Measurements from ENCODE around the gene RNU6-1. TPM values are rescaled to one million over a fixed set of nuclear protein-coding genes. Genes with fewer than 3 reads are reported as not detected.

Gene RNU6-1
- polyA plus RNA-seq, 1 of the 3 experiments (the other 2 are of a cell fraction), result not detected

- Histone ChIP-seq H2AFZ (ENCODE audit: low read depth) (no peak overlapping the region), H3K27me3 (ENCODE audit: insufficient read depth) (no peaks in the 10 kb centered on the region), H3K9me3 (no peaks in the 10 kb centered on the region), H3K4me3 (ENCODE audit: low read depth in 2 of 2, low read length in 1 of 2) (no peak overlapping the region), H3K4me1 (ENCODE audit: control insufficient read depth in 1 of 2, insufficient read depth in 2 of 2, low read depth in 1 of 2, low read length in 1 of 2) (peaks cover 0 to 15% of the 10 kb centered on the region in 2 experiments; a peak in 2 of 4 replicates), H3K9me2 (no peaks in the 10 kb centered on the region), H3K79me2 (ENCODE audit: insufficient read depth) (no peaks in the 10 kb centered on the region), H3K36me3 (replicated peaks in 1 of 2; ENCODE audit: control insufficient read depth in 1 of 2, insufficient read depth in 2 of 2, low read length in 1 of 2) (no peaks in the 10 kb centered on the region), H3F3A (replicated peaks; ENCODE audit: insufficient read depth) (peaks cover 8% of the 10 kb centered on the region), H3K9ac (no peak overlapping the region), H3K4me2 (no peak overlapping the region), H4K20me1 (ENCODE audit: insufficient read depth) (no peaks in the 10 kb centered on the region), H3K27ac (ENCODE audit: low read depth in 2 of 2, low read length in 1 of 2) (no peak overlapping the region)
- TF ChIP-seq YY1 (IDR thresholded peaks at IDR 0.05; ENCODE audit: low read depth), result no peak
- TF ChIP-seq USF2 (IDR thresholded peaks at IDR 0.05; ENCODE audit: borderline replicate concordance, low read depth, low read length), result no peak
- TF ChIP-seq GATA2 (CRISPR knock-in tag; IDR thresholded peaks at IDR 0.05), result no peak
- no peak for TF ChIP-seq FOXM1 (IDR thresholded peaks at IDR 0.05; ENCODE audit: low read depth)
- no peak for TF ChIP-seq POLR2AphosphoS5 (IDR thresholded peaks at IDR 0.05; ENCODE audit: low read depth, low read length)
- TF ChIP-seq MEF2A (IDR thresholded peaks at IDR 0.05; ENCODE audit: borderline replicate concordance, low read depth), result no peak
- no peak for TF ChIP-seq MXI1 (IDR thresholded peaks at IDR 0.05; ENCODE audit: low read depth, low read length)
- no peak for TF ChIP-seq RXRA (IDR thresholded peaks at IDR 0.05; ENCODE audit: borderline replicate concordance, low read depth)
- no peak for TF ChIP-seq NRF1 (IDR thresholded peaks at IDR 0.05; ENCODE audit: low read depth, low read length)
- no peak for TF ChIP-seq ELF1 (IDR thresholded peaks at IDR 0.05)
- TF ChIP-seq IRF3 (IDR thresholded peaks at IDR 0.05; ENCODE audit: low read depth, low read length), result no peak
- TF ChIP-seq RFX5 (IDR thresholded peaks at IDR 0.05; ENCODE audit: low read length), result no peak
- TF ChIP-seq EP300 (IDR thresholded peaks at IDR 0.05; ENCODE audit: borderline replicate concordance in 1 of 2, low read depth in 1 of 2, low read length in 1 of 2), result no peak
- TF ChIP-seq SMC3 (IDR thresholded peaks at IDR 0.05; ENCODE audit: low read depth, low read length), result no peak
- TF ChIP-seq EZH2phosphoT487 (IDR thresholded peaks at IDR 0.05; ENCODE audit: borderline replicate concordance, low read depth), result no peak
- TF ChIP-seq TEAD4 (IDR thresholded peaks at IDR 0.05; ENCODE audit: borderline replicate concordance, insufficient read depth), result no peak
- TF ChIP-seq ZBTB33 (IDR thresholded peaks at IDR 0.05; ENCODE audit: borderline replicate concordance, low read depth), result no peak
- TF ChIP-seq FOSL2 (IDR thresholded peaks at IDR 0.05; ENCODE audit: borderline replicate concordance, low read depth), result no peak
- TF ChIP-seq RAD21 (IDR thresholded peaks at IDR 0.05; ENCODE audit: low read length), result no peak
- POLR2A ChIA-PET, result no interaction called here
- 69% methylated on average over 27 of the region's 59 CpGs for whole genome bisulfite sequencing (ENCODE audit: low lambda C conversion rate)
- no peak for DNase-seq
- CTCF ChIA-PET, result interaction anchor here (0.7 to 9.4 kb wide), 12 partner anchors 10 to 890 kb away, joined by 3 to 123 read pairs (median 4); partner anchors contain the start of gene SKOR1
These were observed 5.1 kb downstream of the RNU6-1 start for GRCh38 chr15:67834581-67835296.

Data from SK-N-SH (cell line).